GM19468 (cell line): ENCODE data around the gene ANXA10.
"Not testable (repeated sequence)": the region's sequence is repeated elsewhere in the genome, so short reads cannot be mapped to it uniquely, and the experiment has no call there.

Experiments
- ATAC-seq: cut with Tn5 transposase; IDR thresholded peaks from one replicate; pipeline ENCODE4 v1.9.1; 2021; ENCODE audit warnings: mild to moderate bottlenecking, moderate library complexity, moderate number of reproducible peaks; ENCODE audit not compliant: unreplicated experiment; ENCODE audit errors: extremely low read depth

The ANXA10 gene

GRCh38 chr4:168113059-168113458, 20.7 kb downstream of the ANXA10 start:
- ATAC-seq: not testable (repeated sequence)

- ATAC-seq: no peak
Observed at GRCh38 chr4:168118116-168118655, 25.8 kb downstream of the ANXA10 start.

- no peak for ATAC-seq
Observed at GRCh38 chr4:168119100-168119499, 26.8 kb downstream of the ANXA10 start.

- ATAC-seq: no peak
Observed at GRCh38 chr4:168119890-168120289, 27.6 kb downstream of the ANXA10 start.

- no peak for ATAC-seq
Observed at GRCh38 chr4:168120811-168121210, 28.5 kb downstream of the ANXA10 start.

GRCh38 chr4:168124008-168124641, 31.8 kb downstream of the ANXA10 start:
- ATAC-seq: no peak

GRCh38 chr4:168126952-168127351, 34.6 kb downstream of the ANXA10 start:
- ATAC-seq: no peak

GRCh38 chr4:168128601-168129000, 36.3 kb downstream of the ANXA10 start:
- ATAC-seq: no peak

- no peak for ATAC-seq
Observed at GRCh38 chr4:168129046-168129772, 36.9 kb downstream of the ANXA10 start.

GRCh38 chr4:168129802-168130201, 37.5 kb downstream of the ANXA10 start:
- no peak for ATAC-seq

- ATAC-seq: no peak
Observed at GRCh38 chr4:168131196-168131595, 38.9 kb downstream of the ANXA10 start.

- ATAC-seq: no peak
Observed at GRCh38 chr4:168134651-168135050, 42.3 kb downstream of the ANXA10 start.

GRCh38 chr4:168135860-168136259, 43.5 kb downstream of the ANXA10 start:
- not testable (repeated sequence) for ATAC-seq

GRCh38 chr4:168137695-168138094, 45.4 kb downstream of the ANXA10 start:
- not testable (repeated sequence) for ATAC-seq

GRCh38 chr4:168138143-168138542, 45.8 kb downstream of the ANXA10 start:
- no peak for ATAC-seq

GRCh38 chr4:168139336-168139735, 47.0 kb downstream of the ANXA10 start:
- no peak for ATAC-seq

GRCh38 chr4:168141733-168142132, 49.4 kb downstream of the ANXA10 start:
- ATAC-seq: no peak

- no peak for ATAC-seq
Observed at GRCh38 chr4:168143601-168144000, 51.3 kb downstream of the ANXA10 start.

- ATAC-seq: no peak
Observed at GRCh38 chr4:168150420-168151050, 58.2 kb downstream of the ANXA10 start.

GRCh38 chr4:168151327-168151726, 59.0 kb downstream of the ANXA10 start:
- no peak for ATAC-seq

GRCh38 chr4:168152837-168153500, 60.6 kb downstream of the ANXA10 start:
- ATAC-seq: no peak
